IPS-18a (cell line): ENCODE data around the gene SLC17A5.
A peak's percentile ranks its signal among the peaks of the same experiment; 100 is the strongest.

Source experiments
- H3K27ac ChIP-seq: one replicate; pipeline ENCODE4 v1.5.1; 2013; ENCODE audit warnings: low read length
- H3K27me3 ChIP-seq: one replicate; pipeline ENCODE4 v1.6.1; 2013; ENCODE audit warnings: mild to moderate bottlenecking, low read length; ENCODE audit not compliant: control insufficient read depth, insufficient read depth
- H3K36me3 ChIP-seq: one replicate; pipeline ENCODE4 v1.6.1; 2013; ENCODE audit warnings: low read depth, low read length; ENCODE audit not compliant: control insufficient read depth
- H3K4me1 ChIP-seq: one replicate; pipeline ENCODE4 v1.6.1; 2013; ENCODE audit warnings: low read depth, low read length; ENCODE audit not compliant: control insufficient read depth
- H3K4me3 ChIP-seq: one replicate; pipeline ENCODE4 v1.5.1; 2013; ENCODE audit warnings: low read length
- H3K9ac ChIP-seq: one replicate; pipeline ENCODE4 v1.6.1; 2013; ENCODE audit warnings: mild to moderate bottlenecking, low read length, moderate library complexity
- H3K9me3 ChIP-seq: one replicate; pipeline ENCODE4 v1.6.1; 2013; ENCODE audit warnings: low read depth, low read length; ENCODE audit not compliant: control insufficient read depth

SLC17A5 gene

GRCh38 chr6:73653571-73654424 lies at the start of gene SLC17A5:
Gene SLC17A5 (minus strand): TSS chr6:73653992. CDS start chr6:73653886, 106 bp downstream.
- H3K4me3 ChIP-seq = peak within 1 kb of the TSS; percentile 94
- H3K4me1 ChIP-seq = peaks cover 7% of the 10 kb centered on the region
- no peaks in the 10 kb centered on the region for H3K36me3 ChIP-seq
- H3K27me3 ChIP-seq = no peaks in the 10 kb centered on the region
- H3K9me3 ChIP-seq = no peaks in the 10 kb centered on the region
- peak within 1 kb of the TSS; percentile 81 for H3K27ac ChIP-seq
- peak within 1 kb of the TSS; percentile 86 for H3K9ac ChIP-seq

GRCh38 chr6:73703466-73703865 lies 49.7 kb upstream of the SLC17A5 start:
- Histone ChIP-seq H3K9me3 (no peaks in the 10 kb centered on the region), H3K4me3 (no peak overlapping the region), H3K36me3 (no peaks in the 10 kb centered on the region), H3K9ac (no peak overlapping the region), H3K27ac (no peak overlapping the region), H3K27me3 (no peaks in the 10 kb centered on the region), H3K4me1 (no peaks in the 10 kb centered on the region)

- Histone ChIP-seq H3K36me3 (no peaks in the 10 kb centered on the region), H3K9ac (no peak overlapping the region), H3K27ac (no peak overlapping the region), H3K4me3 (no peak overlapping the region), H3K4me1 (no peaks in the 10 kb centered on the region), H3K27me3 (no peaks in the 10 kb centered on the region), H3K9me3 (no peaks in the 10 kb centered on the region)
Observed at GRCh38 chr6:73702444-73702843, 48.7 kb upstream of the SLC17A5 start.

- Histone ChIP-seq H3K9me3 (no peaks in the 10 kb centered on the region), H3K27ac (no peak overlapping the region), H3K36me3 (no peaks in the 10 kb centered on the region), H3K4me1 (peaks cover 9% of the 10 kb centered on the region), H3K27me3 (peaks cover 17% of the 10 kb centered on the region), H3K4me3 (no peak overlapping the region), H3K9ac (no peak overlapping the region)
Observed at GRCh38 chr6:73699676-73700459, 46.1 kb upstream of the SLC17A5 start.

GRCh38 chr6:73696966-73697655 lies 43.3 kb upstream of the SLC17A5 start:
- H3K4me3 ChIP-seq = peak overlapping the region; percentile 68
- H3K9ac ChIP-seq = no peak overlapping the region
- H3K9me3 ChIP-seq = no peaks in the 10 kb centered on the region
- peaks cover 9% of the 10 kb centered on the region for H3K4me1 ChIP-seq
- H3K36me3 ChIP-seq = no peaks in the 10 kb centered on the region
- peaks cover 26% of the 10 kb centered on the region for H3K27me3 ChIP-seq
- H3K27ac ChIP-seq = no peak overlapping the region

GRCh38 chr6:73695619-73696421 lies 42.0 kb upstream of the SLC17A5 start, which contains the start of gene CD109:
Gene CD109 (plus strand): TSS chr6:73696203. CDS start chr6:73696216, 13 bp downstream.
- H3K27me3 ChIP-seq = peaks cover 26% of the 10 kb centered on the region
- no peaks in the 10 kb centered on the region for H3K36me3 ChIP-seq
- H3K4me1 ChIP-seq = peaks cover 9% of the 10 kb centered on the region
- H3K9ac ChIP-seq = peak within 1 kb of the TSS; percentile 47
- no peaks in the 10 kb centered on the region for H3K9me3 ChIP-seq
- peak within 1 kb of the TSS; percentile 68 for H3K4me3 ChIP-seq
- no peak within 1 kb of the TSS for H3K27ac ChIP-seq

- no peak overlapping the region for H3K9ac ChIP-seq
- no peak overlapping the region for H3K4me3 ChIP-seq
- H3K4me1 ChIP-seq = peaks cover 9% of the 10 kb centered on the region
- peaks cover 26% of the 10 kb centered on the region for H3K27me3 ChIP-seq
- H3K9me3 ChIP-seq = no peaks in the 10 kb centered on the region
- H3K36me3 ChIP-seq = no peaks in the 10 kb centered on the region
- no peak overlapping the region for H3K27ac ChIP-seq
Observed at GRCh38 chr6:73694711-73695411, 41.1 kb upstream of the SLC17A5 start.

GRCh38 chr6:73691512-73691911 lies 37.7 kb upstream of the SLC17A5 start:
- Histone ChIP-seq H3K9ac (no peak overlapping the region), H3K4me3 (no peak overlapping the region), H3K27ac (no peak overlapping the region), H3K27me3 (peaks cover 23% of the 10 kb centered on the region), H3K36me3 (no peaks in the 10 kb centered on the region), H3K4me1 (peaks cover 3% of the 10 kb centered on the region), H3K9me3 (no peaks in the 10 kb centered on the region)

GRCh38 chr6:73690056-73690455 lies 36.3 kb upstream of the SLC17A5 start:
- Histone ChIP-seq H3K4me1 (no peaks in the 10 kb centered on the region), H3K4me3 (no peak overlapping the region), H3K27ac (no peak overlapping the region), H3K27me3 (peaks cover 11% of the 10 kb centered on the region), H3K9me3 (no peaks in the 10 kb centered on the region), H3K36me3 (no peaks in the 10 kb centered on the region), H3K9ac (no peak overlapping the region)

- Histone ChIP-seq H3K9me3 (no peaks in the 10 kb centered on the region), H3K27me3 (no peaks in the 10 kb centered on the region)
Observed at GRCh38 chr6:73688351-73688750, 34.6 kb upstream of the SLC17A5 start.

More at GRCh38 chr6:73688351-73688750, 34.6 kb upstream of the SLC17A5 start:
- no peaks in the 10 kb centered on the region for H3K4me1 ChIP-seq
- no peak overlapping the region for H3K27ac ChIP-seq
- H3K36me3 ChIP-seq = no peaks in the 10 kb centered on the region
- H3K4me3 ChIP-seq = no peak overlapping the region
- H3K9ac ChIP-seq = no peak overlapping the region
